Large intestine (tissue), 3 donors: ENCODE data around the gene TPSD1. TPM values are rescaled to one million over a fixed set of nuclear protein-coding genes. Genes with fewer than 3 reads are reported as not detected.
"Not testable (repeated sequence)": the region's sequence is repeated elsewhere in the genome, so short reads cannot be mapped to it uniquely, and the experiment has no call there.

Experiments used
- DNase-seq, 2 donors: peaks; one replicate each; pipeline versions ENCODE4 v3.0.0 to v3.0.0-alpha.2; 2013
- H3K27ac ChIP-seq: one replicate; pipeline ENCODE4 v1.5.1; 2013; ENCODE audit warnings: low read length
- H3K27me3 ChIP-seq: 2 replicates; pipeline ENCODE4 v1.6.1; 2013; ENCODE audit warnings: low read length; ENCODE audit not compliant: control insufficient read depth, insufficient read depth
- H3K36me3 ChIP-seq: 2 replicates; pipeline ENCODE4 v1.6.1; 2013; ENCODE audit warnings: low read length; ENCODE audit not compliant: control insufficient read depth, insufficient read depth
- H3K4me1 ChIP-seq: one replicate; pipeline ENCODE4 v1.6.1; 2013; ENCODE audit warnings: low read length; ENCODE audit not compliant: control insufficient read depth, insufficient read depth
- H3K4me3 ChIP-seq: one replicate; pipeline ENCODE4 v1.5.1; 2013; ENCODE audit warnings: low read length
- H3K9me3 ChIP-seq: one replicate; pipeline ENCODE4 v1.6.1; 2013; ENCODE audit warnings: mild to moderate bottlenecking, low read depth, low read length, moderate library complexity; ENCODE audit not compliant: control insufficient read depth
- WGBS: methylation state at CpG from one replicate; pipeline ENCODE4 v1.1.5; 2013; ENCODE audit warnings: low lambda C conversion rate; ENCODE audit not compliant: insufficient coverage; 5-methylcytosine and 5-hydroxymethylcytosine counted together
- polyA plus RNA-seq: library from polyadenylated mRNA; unstranded; fragments of 120-200 nt; gene quantifications from one replicate; pipeline ENCODE4 v1.2.1, GENCODE V29; 2013

Gene TPSD1
- polyA plus RNA-seq, 1 donor: 0.06 TPM

- H3K36me3 ChIP-seq, H3K27me3 ChIP-seq, DNase-seq, H3K27ac ChIP-seq, H3K4me1 ChIP-seq, H3K9me3 ChIP-seq, H3K4me3 ChIP-seq: not testable (repeated sequence)
- no CpG with 5 or more reads among the region's 11 CpGs for WGBS
Observed at GRCh38 chr16:1243363-1243762, 12.5 kb upstream of the TPSD1 start.

GRCh38 chr16:1243907-1244850, 11.7 kb upstream of the TPSD1 start:
- H3K27ac ChIP-seq, H3K4me3 ChIP-seq, H3K36me3 ChIP-seq, H3K4me1 ChIP-seq, H3K27me3 ChIP-seq, DNase-seq, H3K9me3 ChIP-seq: not testable (repeated sequence)
- no CpG with 5 or more reads among the region's 32 CpGs for WGBS

GRCh38 chr16:1244881-1245280, 11.0 kb upstream of the TPSD1 start:
- no peak overlapping the region for H3K4me3 ChIP-seq
- no peak for DNase-seq
- 80% methylated on average over 1 of the region's 12 CpGs for WGBS

GRCh38 chr16:1245452-1246020, 10.3 kb upstream of the TPSD1 start:
- peaks cover 9% of the 10 kb centered on the region for H3K27me3 ChIP-seq
- H3K4me3 ChIP-seq: no peak overlapping the region
- 80% methylated on average over 1 of the region's 22 CpGs for WGBS
- H3K36me3 ChIP-seq: no peaks in the 10 kb centered on the region
- H3K4me1 ChIP-seq: no peaks in the 10 kb centered on the region
- DNase-seq: no peak
- H3K9me3 ChIP-seq: no peaks in the 10 kb centered on the region
- H3K27ac ChIP-seq: no peak overlapping the region

More at GRCh38 chr16:1244881-1245280, 11.0 kb upstream of the TPSD1 start:
- Histone ChIP-seq H3K36me3 (no peaks in the 10 kb centered on the region), H3K9me3 (no peaks in the 10 kb centered on the region), H3K27me3 (peaks cover 9% of the 10 kb centered on the region), H3K27ac (no peak overlapping the region), H3K4me1 (no peaks in the 10 kb centered on the region)

- not testable (repeated sequence) for H3K27ac ChIP-seq, H3K27me3 ChIP-seq, DNase-seq, H3K9me3 ChIP-seq, H3K4me1 ChIP-seq, H3K4me3 ChIP-seq, H3K36me3 ChIP-seq
- no CpG with 5 or more reads among the region's 14 CpGs for WGBS
Observed at GRCh38 chr16:1247903-1248537, 7.8 kb upstream of the TPSD1 start.

GRCh38 chr16:1249031-1249755, 6.7 kb upstream of the TPSD1 start:
- not testable (repeated sequence) for DNase-seq, H3K36me3 ChIP-seq, H3K27me3 ChIP-seq, H3K9me3 ChIP-seq, H3K4me1 ChIP-seq, H3K4me3 ChIP-seq, H3K27ac ChIP-seq
- no CpG with 5 or more reads among the region's 43 CpGs for WGBS

- H3K27ac ChIP-seq, H3K27me3 ChIP-seq, DNase-seq, H3K4me1 ChIP-seq, H3K4me3 ChIP-seq, H3K9me3 ChIP-seq, H3K36me3 ChIP-seq: not testable (repeated sequence)
- WGBS: no CpG with 5 or more reads among the region's 47 CpGs
Observed at GRCh38 chr16:1253701-1254364, 2.0 kb upstream of the TPSD1 start.

- H3K9me3 ChIP-seq, H3K27ac ChIP-seq, DNase-seq, H3K4me3 ChIP-seq, H3K36me3 ChIP-seq, H3K4me1 ChIP-seq: not testable (repeated sequence)
- WGBS: no CpG with 5 or more reads among the region's 3 CpGs
- H3K27me3 ChIP-seq: peaks cover 11% of the 10 kb centered on the region
Observed at GRCh38 chr16:1254821-1255220, 1.0 kb upstream of the TPSD1 start.

- not testable (repeated sequence) for H3K9me3 ChIP-seq, DNase-seq
- H3K27me3 ChIP-seq: peaks cover 26% of the 10 kb centered on the region
Observed at GRCh38 chr16:1256296-1256873, 516 bp downstream of the TPSD1 start.

More at GRCh38 chr16:1256296-1256873, 516 bp downstream of the TPSD1 start:
- H3K36me3 ChIP-seq, H3K27ac ChIP-seq, H3K4me1 ChIP-seq, H3K4me3 ChIP-seq: not testable (repeated sequence)
- no CpG with 5 or more reads among the region's 23 CpGs for WGBS
